Measurements from ENCODE around the gene RTN4. TPM values are rescaled to one million over a fixed set of nuclear protein-coding genes. Genes with fewer than 3 reads are reported as not detected.

RTN4 gene
- total RNA-seq, 1 experiment from 2014 or later, result 342 TPM

DNA sequence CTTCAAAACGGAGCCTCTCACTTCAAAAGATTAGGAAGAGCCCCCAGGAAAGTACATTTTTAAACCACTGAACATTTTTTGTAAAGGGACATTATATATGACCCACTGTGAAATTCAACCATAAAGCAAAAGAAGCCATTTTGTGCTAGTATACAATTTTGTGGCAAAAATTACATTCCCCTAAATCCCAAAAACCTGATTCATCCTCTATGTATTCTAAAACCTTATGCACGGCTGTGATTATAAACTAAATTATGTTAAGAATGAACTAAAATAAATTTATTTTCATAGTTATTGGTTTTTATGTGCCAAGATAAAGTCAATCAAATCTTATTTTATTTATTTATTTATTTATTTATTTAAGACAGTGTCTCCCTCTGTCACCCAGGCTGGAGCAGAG lies 48.5 kb downstream of the RTN4 start:
- Histone ChIP-seq H3K79me2 (ENCODE audit: low read depth) (peaks cover 100% of the 10 kb centered on the region), H3K27me3 (ENCODE audit: insufficient read depth, low read depth) (no peaks in the 10 kb centered on the region), H3K9me2 (ENCODE audit: insufficient read depth) (no peaks in the 10 kb centered on the region), H3K27ac (peak overlapping the region; percentile 3; the same call in 1 of the 2 replicates), H3K9me3 (ENCODE audit: insufficient read depth, low read depth) (no peaks in the 10 kb centered on the region), H4K20me1 (ENCODE audit: insufficient read depth) (peaks cover 99% of the 10 kb centered on the region), H3K4me3 (no peak overlapping the region), H3K36me3 (ENCODE audit: low read depth) (peaks cover 18% of the 10 kb centered on the region; the same call in 1 of the 2 replicates), H2AFZ (no peak overlapping the region), H3K4me2 (no peak overlapping the region), H3K4me1 (replicated peaks; ENCODE audit: insufficient read depth) (0 out of 2 replicates have a peak, but pooled peaks cover 28% of the 10 kb centered on the region), H3F3A (ENCODE audit: insufficient read depth, low read depth) (peaks cover 95% of the 10 kb centered on the region)
- no TSS peak for BruUV-seq (replicated peaks)
- TF ChIP-seq CTCF (conservative IDR thresholded peaks at IDR 0.05), result no peak
- TF ChIP-seq EZH2 (IDR thresholded peaks at IDR 0.05; ENCODE audit: low read depth), result no peak
- no peak for DNase-seq
- intact Hi-C loops (cut with micrococcal nuclease; ENCODE audit: unreplicated experiment), result no loop called here
- ChIA-PET CTCF (no interaction called here), POLR2A (ENCODE audit: unreplicated experiment) (interaction anchor here (0.6 kb wide), 1 partner anchor 625 kb away, joined by 6 read pairs; no protein-coding TSS in a partner anchor)

DNA sequence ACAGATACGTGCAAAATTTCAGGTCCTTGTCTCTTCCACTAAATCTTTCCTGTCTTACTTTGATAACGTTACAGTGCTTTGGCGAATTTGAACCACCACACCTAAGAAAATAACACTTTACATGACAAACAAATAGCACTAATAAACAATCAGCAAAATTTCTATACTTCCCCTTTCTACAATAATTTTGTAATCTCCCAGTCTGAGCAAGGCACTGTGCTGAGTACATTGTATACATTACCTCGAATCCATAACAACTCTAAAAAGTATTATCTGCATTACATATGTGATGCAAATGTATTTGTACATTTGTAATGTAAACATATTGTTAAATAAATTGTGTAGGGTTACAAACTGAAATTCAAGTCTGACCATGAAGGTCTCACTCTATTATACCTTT lies 49.9 kb downstream of the RTN4 start:
- ChIA-PET CTCF (no interaction called here), POLR2A (ENCODE audit: unreplicated experiment) (interaction anchor here (0.7 kb wide), 1 partner anchor 50 kb away, joined by 11 read pairs; the partner anchor contains the start of gene RTN4)
- Histone ChIP-seq H2AFZ (no peak overlapping the region), H3K9me2 (ENCODE audit: insufficient read depth) (no peaks in the 10 kb centered on the region), H3F3A (ENCODE audit: insufficient read depth, low read depth) (peaks cover 95% of the 10 kb centered on the region), H4K20me1 (ENCODE audit: insufficient read depth) (peaks cover 99% of the 10 kb centered on the region), H3K27ac (peak overlapping the region; percentile 18; the same call in 1 of the 2 replicates), H3K4me3 (no peak overlapping the region), H3K36me3 (ENCODE audit: low read depth) (peaks cover 21% of the 10 kb centered on the region; the same call in 1 of the 2 replicates), H3K27me3 (ENCODE audit: insufficient read depth, low read depth) (no peaks in the 10 kb centered on the region), H3K4me2 (0 out of 2 replicates have a peak overlapping the region, but pooled peaks have one; percentile 12), H3K4me1 (replicated peaks; ENCODE audit: insufficient read depth) (0 out of 2 replicates have a peak, but pooled peaks cover 28% of the 10 kb centered on the region), H3K79me2 (ENCODE audit: low read depth) (peaks cover 100% of the 10 kb centered on the region), H3K9me3 (ENCODE audit: insufficient read depth, low read depth) (no peaks in the 10 kb centered on the region)
- intact Hi-C loops (cut with micrococcal nuclease; ENCODE audit: unreplicated experiment), result no loop called here
- no peak for DNase-seq
- TF ChIP-seq EZH2 (IDR thresholded peaks at IDR 0.05; ENCODE audit: low read depth), result no peak
- no peak for TF ChIP-seq CTCF (conservative IDR thresholded peaks at IDR 0.05)
- no TSS peak for BruUV-seq (replicated peaks)

- Histone ChIP-seq H3F3A (ENCODE audit: insufficient read depth, low read depth) (peaks cover 94% of the 10 kb centered on the region), H3K27me3 (ENCODE audit: insufficient read depth, low read depth) (no peaks in the 10 kb centered on the region), H3K4me1 (replicated peaks; ENCODE audit: insufficient read depth) (0 out of 2 replicates have a peak, but pooled peaks cover 28% of the 10 kb centered on the region), H3K4me2 (no peak overlapping the region), H3K79me2 (ENCODE audit: low read depth) (peaks cover 100% of the 10 kb centered on the region), H3K9me3 (ENCODE audit: insufficient read depth, low read depth) (no peaks in the 10 kb centered on the region), H3K27ac (no peak overlapping the region), H2AFZ (no peak overlapping the region), H4K20me1 (ENCODE audit: insufficient read depth) (peaks cover 99% of the 10 kb centered on the region), H3K36me3 (ENCODE audit: low read depth) (peaks cover 17% of the 10 kb centered on the region; the same call in 1 of the 2 replicates), H3K4me3 (no peak overlapping the region), H3K9me2 (ENCODE audit: insufficient read depth) (no peaks in the 10 kb centered on the region)
- DNase-seq, result peak in 1 of 2 experiments; percentile 21
- intact Hi-C loops (cut with micrococcal nuclease; ENCODE audit: unreplicated experiment), result no loop called here
- BruUV-seq (replicated peaks), result no TSS peak
- TF ChIP-seq CTCF (conservative IDR thresholded peaks at IDR 0.05) (no peak), EZH2 (IDR thresholded peaks at IDR 0.05; ENCODE audit: low read depth) (no peak)
- POLR2A ChIA-PET (ENCODE audit: unreplicated experiment), result interaction anchor here (0.6 kb wide), 1 partner anchor 276 kb away, joined by 7 read pairs; the partner anchor contains the start of gene EML6
- CTCF ChIA-PET, result interaction anchor here (0.6 to 1.1 kb wide), 3 partner anchors 21 to 1030 kb away, joined by 3 to 5 read pairs (median 4); no protein-coding TSS in a partner anchor
Observed at GRCh38 chr2:54999182-54999581, 51.1 kb downstream of the RTN4 start.

All from PC-9 (cell line).